ENCODE data around the gene SEMA4D.
A peak's percentile ranks its signal among the peaks of the same experiment; 100 is the strongest.

The SEMA4D gene

DNA sequence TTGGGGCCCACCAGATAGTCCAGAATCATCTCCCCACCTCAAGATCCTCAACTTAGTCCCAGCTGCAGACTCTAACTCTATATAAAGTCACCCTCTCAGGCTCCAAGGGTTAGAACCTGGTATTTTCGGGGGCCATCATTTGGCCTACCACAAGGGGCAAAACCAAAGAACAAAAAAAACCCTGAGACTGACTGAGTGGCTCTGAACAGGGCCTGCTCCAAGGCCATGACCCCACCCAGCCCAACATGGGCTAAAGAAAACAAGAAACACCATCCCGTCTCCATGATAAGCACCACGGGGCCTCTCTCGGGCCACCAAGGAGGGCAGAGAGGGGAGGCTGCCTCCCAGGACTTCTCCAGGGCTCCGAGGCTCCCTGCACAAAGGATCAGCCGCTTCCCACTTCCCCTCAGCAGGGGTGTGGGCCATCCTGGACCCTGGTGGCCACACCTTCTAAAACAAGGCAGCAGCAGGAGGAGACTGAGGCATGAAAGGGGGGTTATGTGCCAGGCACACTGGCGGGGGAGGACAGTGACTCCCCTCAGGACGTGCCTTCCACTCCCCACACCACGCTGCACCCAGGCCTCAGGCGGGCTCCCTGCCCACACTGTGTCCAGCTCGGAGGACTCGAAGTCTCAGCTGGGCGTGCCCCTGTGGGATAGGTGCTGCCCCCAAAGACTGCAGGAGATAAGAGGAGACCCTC lies 51.5 kb downstream of the SEMA4D start:
- H3K4me3 ChIP-seq (ENCODE audit: low read depth, low read length) = no peak overlapping the region
- DNase-seq (ENCODE audit: low read depth, low spot score) = no peak
- in situ Hi-C loops (cut with HindIII; ENCODE audit: low sequenced_read_pairs) = no loop called here
- no peak for TF ChIP-seq CTCF (IDR thresholded peaks at IDR 0.05; ENCODE audit: low read depth, low read length)

DNA sequence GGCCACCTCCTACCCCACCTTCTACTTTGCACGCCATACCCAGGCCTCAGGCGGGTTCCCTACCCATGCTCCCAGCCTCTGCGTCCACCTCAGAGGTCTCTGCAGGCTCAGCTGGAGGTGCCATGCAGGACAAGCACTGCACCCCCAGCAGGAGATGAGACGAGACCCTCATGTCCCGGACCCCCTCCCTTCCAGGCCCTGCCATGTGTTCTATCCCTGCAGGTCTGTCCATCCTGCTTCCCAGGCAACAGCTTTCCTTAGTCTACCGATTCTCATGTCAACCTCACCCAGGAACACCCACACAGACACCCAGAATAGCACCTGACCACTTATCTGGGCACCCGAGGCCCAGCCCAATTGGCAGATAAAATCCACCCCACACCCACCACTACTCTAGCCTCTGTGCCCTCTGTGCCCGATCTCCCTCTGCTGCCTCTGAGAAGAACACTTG lies 52.1 kb downstream of the SEMA4D start:
- no peak overlapping the region for H3K4me3 ChIP-seq (ENCODE audit: low read depth, low read length)
- TF ChIP-seq CTCF (IDR thresholded peaks at IDR 0.05; ENCODE audit: low read depth, low read length) = no peak
- no peak for DNase-seq (ENCODE audit: low read depth, low spot score)
- in situ Hi-C loops (cut with HindIII; ENCODE audit: low sequenced_read_pairs) = no loop called here

GRCh38 chr9:89444925-89445765 lies 52.8 kb downstream of the SEMA4D start:
- no peak for DNase-seq (ENCODE audit: low read depth, low spot score)
- H3K4me3 ChIP-seq (ENCODE audit: low read depth, low read length) = no peak overlapping the region
- in situ Hi-C loops (cut with HindIII; ENCODE audit: low sequenced_read_pairs) = no loop called here
- TF ChIP-seq CTCF (IDR thresholded peaks at IDR 0.05; ENCODE audit: low read depth, low read length) = no peak

- no peak overlapping the region for H3K4me3 ChIP-seq (ENCODE audit: low read depth, low read length)
- no peak for TF ChIP-seq CTCF (IDR thresholded peaks at IDR 0.05; ENCODE audit: low read depth, low read length)
- no peak for DNase-seq (ENCODE audit: low read depth, low spot score)
- in situ Hi-C loops (cut with HindIII; ENCODE audit: low sequenced_read_pairs) = no loop called here
These were observed 53.6 kb downstream of the SEMA4D start for GRCh38 chr9:89444274-89444673.

DNA sequence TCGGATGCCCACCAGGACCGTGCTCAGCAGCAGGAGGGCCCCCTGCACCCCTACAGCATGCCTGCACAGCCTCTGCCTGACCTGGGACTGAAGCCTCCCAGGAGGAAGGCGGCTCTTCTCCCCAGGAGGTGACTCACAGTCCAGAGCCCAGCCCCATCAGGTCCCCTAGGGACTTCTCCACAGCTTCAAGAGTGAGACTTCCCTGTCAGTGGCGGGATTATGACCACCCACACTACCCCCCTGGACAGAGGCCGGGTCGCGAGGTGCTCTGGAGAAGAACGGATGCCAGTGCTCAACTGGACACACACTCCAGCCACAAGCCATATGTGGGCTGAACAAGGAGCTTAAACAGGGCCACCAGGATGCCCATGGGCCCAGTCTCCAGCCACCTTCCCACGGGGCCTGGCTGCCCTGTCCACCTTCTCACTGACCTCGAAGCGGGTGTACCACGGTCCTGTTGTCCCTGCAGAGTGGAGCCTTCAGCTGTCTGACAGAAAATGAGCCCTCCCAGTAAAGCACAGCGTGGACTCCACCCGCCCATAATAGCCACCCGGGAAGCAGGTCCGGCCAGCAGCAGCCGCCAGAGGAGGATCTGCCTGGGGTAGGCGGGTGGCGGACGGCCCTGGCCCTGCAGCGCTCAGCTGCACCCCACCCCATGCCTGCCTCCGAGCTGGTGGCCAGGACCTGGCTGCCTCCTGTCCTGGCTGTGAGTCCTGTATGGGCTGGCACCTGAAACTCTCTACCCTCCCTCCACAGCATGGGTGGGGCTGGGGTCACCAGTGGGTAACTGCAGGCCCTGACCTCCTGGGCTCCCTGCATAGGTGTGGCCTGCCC lies 54.7 kb downstream of the SEMA4D start:
- no peak for TF ChIP-seq CTCF (IDR thresholded peaks at IDR 0.05; ENCODE audit: low read depth, low read length)
- H3K4me3 ChIP-seq (ENCODE audit: low read depth, low read length) = no peak overlapping the region
- in situ Hi-C loops (cut with HindIII; ENCODE audit: low sequenced_read_pairs) = no loop called here
- peak; percentile 12 for DNase-seq (ENCODE audit: low read depth, low spot score)

DNA sequence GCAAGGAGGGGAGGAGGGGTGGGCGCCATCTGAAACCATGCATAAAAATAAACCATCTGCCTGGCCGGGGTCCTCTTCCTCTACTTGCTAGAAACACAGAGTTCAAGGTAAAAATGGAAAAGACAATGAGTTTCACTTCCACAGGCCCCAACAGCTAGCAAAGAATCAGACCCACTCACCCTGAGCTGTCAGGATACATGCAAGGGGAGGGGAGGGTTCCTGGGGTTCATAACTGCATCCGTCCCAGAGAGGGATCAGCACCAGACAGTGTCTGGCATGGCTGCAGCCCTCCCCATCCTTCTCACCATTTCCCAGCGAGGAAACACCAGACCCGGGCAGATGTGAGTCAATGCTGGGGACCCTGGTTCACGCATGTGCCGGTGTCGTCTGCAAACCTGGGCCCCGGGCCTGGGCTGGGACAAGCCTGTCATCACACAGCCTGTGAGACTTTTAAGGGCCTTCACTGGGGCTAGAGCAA lies 55.4 kb downstream of the SEMA4D start:
- DNase-seq (ENCODE audit: low read depth, low spot score) = no peak
- in situ Hi-C loops (cut with HindIII; ENCODE audit: low sequenced_read_pairs) = no loop called here
- no peak for TF ChIP-seq CTCF (IDR thresholded peaks at IDR 0.05; ENCODE audit: low read depth, low read length)
- no peak overlapping the region for H3K4me3 ChIP-seq (ENCODE audit: low read depth, low read length)

Measured in astrocyte of the spinal cord (primary cell).